ENCODE measurements around the gene CMTM8. TPM values are rescaled to one million over a fixed set of nuclear protein-coding genes. Genes with fewer than 3 reads are reported as not detected.

CMTM8 gene
- total and polyA plus RNA-seq, 2 experiments from 2014 or later = 19.9 to 24.5 TPM

DNA sequence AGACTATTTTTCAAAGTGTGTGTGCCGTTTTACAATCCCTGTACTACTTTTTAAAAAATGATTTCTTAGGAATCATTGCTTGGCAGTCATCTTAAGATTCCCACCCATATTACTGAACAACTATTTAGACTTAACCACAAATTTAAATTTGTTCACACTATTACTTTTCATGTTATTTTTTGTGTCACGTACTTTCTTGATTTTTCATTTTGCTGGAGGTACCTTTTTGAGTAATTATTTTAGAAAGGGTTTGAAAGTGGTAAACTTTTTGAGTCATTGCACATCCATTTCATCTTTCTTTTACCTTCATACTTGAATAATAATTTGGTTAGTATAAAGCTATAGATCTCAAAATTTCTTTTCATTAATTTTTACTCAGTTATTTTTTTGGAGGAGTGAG is 16.9 kb downstream of the CMTM8 start:
- DNase-seq (ENCODE audit: low spot score) = no peak
- Mint-ChIP-seq H3K4me3 (no peak overlapping the region), H3K27ac (no peak overlapping the region), H3K27me3 (ENCODE audit: insufficient read depth, low read depth, poor library complexity) (peaks cover 2% of the 10 kb centered on the region), H3K9me3 (peaks cover 16% of the 10 kb centered on the region; the same call in 2 of the 3 replicates), H3K36me3 (ENCODE audit: low read depth) (peaks cover 21% of the 10 kb centered on the region), H3K4me1 (no peaks in the 10 kb centered on the region)
- H2AFZ ChIP-seq = no peak overlapping the region
- H4K20me1 ChIP-seq (replicated peaks; ENCODE audit: insufficient read depth) = no peaks in the 10 kb centered on the region
- H3K27ac ChIP-seq (ENCODE audit: low read depth) = no peak overlapping the region
- TF ChIP-seq EZH2 (IDR thresholded peaks at IDR 0.05; ENCODE audit: low read depth, unreplicated experiment) (no peak), JUNB (IDR thresholded peaks at IDR 0.05; ENCODE audit: unreplicated experiment) (no peak), ZNF331 (CRISPR knock-in tag; IDR thresholded peaks at IDR 0.05; ENCODE audit: low read depth) (no peak), EZH2phosphoT487 (IDR thresholded peaks at IDR 0.05; ENCODE audit: unreplicated experiment) (no peak)
- TF ChIP-seq, protein P1, sequence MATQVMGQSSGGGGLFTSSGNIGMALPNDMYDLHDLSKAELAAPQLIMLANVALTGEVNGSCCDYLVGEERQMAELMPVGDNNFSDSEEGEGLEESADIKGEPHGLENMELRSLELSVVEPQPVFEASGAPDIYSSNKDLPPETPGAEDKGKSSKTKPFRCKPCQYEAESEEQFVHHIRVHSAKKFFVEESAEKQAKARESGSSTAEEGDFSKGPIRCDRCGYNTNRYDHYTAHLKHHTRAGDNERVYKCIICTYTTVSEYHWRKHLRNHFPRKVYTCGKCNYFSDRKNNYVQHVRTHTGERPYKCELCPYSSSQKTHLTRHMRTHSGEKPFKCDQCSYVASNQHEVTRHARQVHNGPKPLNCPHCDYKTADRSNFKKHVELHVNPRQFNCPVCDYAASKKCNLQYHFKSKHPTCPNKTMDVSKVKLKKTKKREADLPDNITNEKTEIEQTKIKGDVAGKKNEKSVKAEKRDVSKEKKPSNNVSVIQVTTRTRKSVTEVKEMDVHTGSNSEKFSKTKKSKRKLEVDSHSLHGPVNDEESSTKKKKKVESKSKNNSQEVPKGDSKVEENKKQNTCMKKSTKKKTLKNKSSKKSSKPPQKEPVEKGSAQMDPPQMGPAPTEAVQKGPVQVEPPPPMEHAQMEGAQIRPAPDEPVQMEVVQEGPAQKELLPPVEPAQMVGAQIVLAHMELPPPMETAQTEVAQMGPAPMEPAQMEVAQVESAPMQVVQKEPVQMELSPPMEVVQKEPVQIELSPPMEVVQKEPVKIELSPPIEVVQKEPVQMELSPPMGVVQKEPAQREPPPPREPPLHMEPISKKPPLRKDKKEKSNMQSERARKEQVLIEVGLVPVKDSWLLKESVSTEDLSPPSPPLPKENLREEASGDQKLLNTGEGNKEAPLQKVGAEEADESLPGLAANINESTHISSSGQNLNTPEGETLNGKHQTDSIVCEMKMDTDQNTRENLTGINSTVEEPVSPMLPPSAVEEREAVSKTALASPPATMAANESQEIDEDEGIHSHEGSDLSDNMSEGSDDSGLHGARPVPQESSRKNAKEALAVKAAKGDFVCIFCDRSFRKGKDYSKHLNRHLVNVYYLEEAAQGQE (IDR thresholded peaks at IDR 0.05; ENCODE audit: unreplicated experiment) = no peak
- TF ChIP-seq, protein P2, sequence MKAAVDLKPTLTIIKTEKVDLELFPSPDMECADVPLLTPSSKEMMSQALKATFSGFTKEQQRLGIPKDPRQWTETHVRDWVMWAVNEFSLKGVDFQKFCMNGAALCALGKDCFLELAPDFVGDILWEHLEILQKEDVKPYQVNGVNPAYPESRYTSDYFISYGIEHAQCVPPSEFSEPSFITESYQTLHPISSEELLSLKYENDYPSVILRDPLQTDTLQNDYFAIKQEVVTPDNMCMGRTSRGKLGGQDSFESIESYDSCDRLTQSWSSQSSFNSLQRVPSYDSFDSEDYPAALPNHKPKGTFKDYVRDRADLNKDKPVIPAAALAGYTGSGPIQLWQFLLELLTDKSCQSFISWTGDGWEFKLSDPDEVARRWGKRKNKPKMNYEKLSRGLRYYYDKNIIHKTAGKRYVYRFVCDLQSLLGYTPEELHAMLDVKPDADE (IDR thresholded peaks at IDR 0.05) = no peak
- TF ChIP-seq, protein P3, sequence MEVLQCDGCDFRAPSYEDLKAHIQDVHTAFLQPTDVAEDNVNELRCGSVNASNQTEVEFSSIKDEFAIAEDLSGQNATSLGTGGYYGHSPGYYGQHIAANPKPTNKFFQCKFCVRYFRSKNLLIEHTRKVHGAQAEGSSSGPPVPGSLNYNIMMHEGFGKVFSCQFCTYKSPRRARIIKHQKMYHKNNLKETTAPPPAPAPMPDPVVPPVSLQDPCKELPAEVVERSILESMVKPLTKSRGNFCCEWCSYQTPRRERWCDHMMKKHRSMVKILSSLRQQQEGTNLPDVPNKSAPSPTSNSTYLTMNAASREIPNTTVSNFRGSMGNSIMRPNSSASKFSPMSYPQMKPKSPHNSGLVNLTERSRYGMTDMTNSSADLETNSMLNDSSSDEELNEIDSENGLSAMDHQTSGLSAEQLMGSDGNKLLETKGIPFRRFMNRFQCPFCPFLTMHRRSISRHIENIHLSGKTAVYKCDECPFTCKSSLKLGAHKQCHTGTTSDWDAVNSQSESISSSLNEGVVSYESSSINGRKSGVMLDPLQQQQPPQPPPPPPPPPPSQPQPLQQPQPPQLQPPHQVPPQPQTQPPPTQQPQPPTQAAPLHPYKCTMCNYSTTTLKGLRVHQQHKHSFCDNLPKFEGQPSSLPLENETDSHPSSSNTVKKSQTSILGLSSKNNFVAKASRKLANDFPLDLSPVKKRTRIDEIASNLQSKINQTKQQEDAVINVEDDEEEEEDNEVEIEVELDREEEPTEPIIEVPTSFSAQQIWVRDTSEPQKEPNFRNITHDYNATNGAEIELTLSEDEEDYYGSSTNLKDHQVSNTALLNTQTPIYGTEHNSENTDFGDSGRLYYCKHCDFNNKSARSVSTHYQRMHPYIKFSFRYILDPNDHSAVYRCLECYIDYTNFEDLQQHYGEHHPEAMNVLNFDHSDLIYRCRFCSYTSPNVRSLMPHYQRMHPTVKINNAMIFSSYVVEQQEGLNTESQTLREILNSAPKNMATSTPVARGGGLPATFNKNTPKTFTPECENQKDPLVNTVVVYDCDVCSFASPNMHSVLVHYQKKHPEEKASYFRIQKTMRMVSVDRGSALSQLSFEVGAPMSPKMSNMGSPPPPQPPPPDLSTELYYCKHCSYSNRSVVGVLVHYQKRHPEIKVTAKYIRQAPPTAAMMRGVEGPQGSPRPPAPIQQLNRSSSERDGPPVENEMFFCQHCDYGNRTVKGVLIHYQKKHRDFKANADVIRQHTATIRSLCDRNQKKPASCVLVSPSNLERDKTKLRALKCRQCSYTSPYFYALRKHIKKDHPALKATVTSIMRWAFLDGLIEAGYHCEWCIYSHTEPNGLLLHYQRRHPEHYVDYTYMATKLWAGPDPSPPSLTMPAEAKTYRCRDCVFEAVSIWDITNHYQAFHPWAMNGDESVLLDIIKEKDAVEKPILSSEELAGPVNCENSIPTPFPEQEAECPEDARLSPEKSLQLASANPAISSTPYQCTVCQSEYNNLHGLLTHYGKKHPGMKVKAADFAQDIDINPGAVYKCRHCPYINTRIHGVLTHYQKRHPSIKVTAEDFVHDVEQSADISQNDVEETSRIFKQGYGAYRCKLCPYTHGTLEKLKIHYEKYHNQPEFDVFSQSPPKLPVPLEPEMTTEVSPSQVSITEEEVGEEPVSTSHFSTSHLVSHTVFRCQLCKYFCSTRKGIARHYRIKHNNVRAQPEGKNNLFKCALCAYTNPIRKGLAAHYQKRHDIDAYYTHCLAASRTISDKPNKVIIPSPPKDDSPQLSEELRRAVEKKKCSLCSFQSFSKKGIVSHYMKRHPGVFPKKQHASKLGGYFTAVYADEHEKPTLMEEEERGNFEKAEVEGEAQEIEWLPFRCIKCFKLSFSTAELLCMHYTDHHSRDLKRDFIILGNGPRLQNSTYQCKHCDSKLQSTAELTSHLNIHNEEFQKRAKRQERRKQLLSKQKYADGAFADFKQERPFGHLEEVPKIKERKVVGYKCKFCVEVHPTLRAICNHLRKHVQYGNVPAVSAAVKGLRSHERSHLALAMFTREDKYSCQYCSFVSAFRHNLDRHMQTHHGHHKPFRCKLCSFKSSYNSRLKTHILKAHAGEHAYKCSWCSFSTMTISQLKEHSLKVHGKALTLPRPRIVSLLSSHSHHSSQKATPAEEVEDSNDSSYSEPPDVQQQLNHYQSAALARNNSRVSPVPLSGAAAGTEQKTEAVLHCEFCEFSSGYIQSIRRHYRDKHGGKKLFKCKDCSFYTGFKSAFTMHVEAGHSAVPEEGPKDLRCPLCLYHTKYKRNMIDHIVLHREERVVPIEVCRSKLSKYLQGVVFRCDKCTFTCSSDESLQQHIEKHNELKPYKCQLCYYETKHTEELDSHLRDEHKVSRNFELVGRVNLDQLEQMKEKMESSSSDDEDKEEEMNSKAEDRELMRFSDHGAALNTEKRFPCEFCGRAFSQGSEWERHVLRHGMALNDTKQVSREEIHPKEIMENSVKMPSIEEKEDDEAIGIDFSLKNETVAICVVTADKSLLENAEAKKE (CRISPR knock-in tag; IDR thresholded peaks at IDR 0.05) = no peak
- no peak overlapping the region for H3K4me2 ChIP-seq
- no peaks in the 10 kb centered on the region for H3K4me1 ChIP-seq (ENCODE audit: insufficient read depth)
- H3K4me3 ChIP-seq = no peak overlapping the region
- H3K9me2 ChIP-seq (ENCODE audit: insufficient read depth) = no peaks in the 10 kb centered on the region; the same call in 1 of the 2 replicates
- H3K79me2 ChIP-seq (replicated peaks; ENCODE audit: insufficient read depth) = peaks cover 17% of the 10 kb centered on the region
- no peaks in the 10 kb centered on the region for H3K27me3 ChIP-seq (ENCODE audit: insufficient read depth)
- no peaks in the 10 kb centered on the region for H3K36me3 ChIP-seq (ENCODE audit: insufficient read depth)
- ATAC-seq = no peak
- no peaks in the 10 kb centered on the region for H3F3A ChIP-seq (replicated peaks; ENCODE audit: low read depth)
